GM18873 (cell line): ENCODE measurements around the gene RAB6A.
"Not testable (repeated sequence)": the region's sequence is repeated elsewhere in the genome, so short reads cannot be mapped to it uniquely, and the experiment has no call there.

ENCODE experiments used
- ATAC-seq: cut with Tn5 transposase; IDR thresholded peaks from one replicate; pipeline ENCODE4 v1.9.1; 2021; ENCODE audit warnings: mild to moderate bottlenecking, moderate library complexity, moderate number of reproducible peaks; ENCODE audit not compliant: unreplicated experiment, low FRiP score

RAB6A gene

DNA sequence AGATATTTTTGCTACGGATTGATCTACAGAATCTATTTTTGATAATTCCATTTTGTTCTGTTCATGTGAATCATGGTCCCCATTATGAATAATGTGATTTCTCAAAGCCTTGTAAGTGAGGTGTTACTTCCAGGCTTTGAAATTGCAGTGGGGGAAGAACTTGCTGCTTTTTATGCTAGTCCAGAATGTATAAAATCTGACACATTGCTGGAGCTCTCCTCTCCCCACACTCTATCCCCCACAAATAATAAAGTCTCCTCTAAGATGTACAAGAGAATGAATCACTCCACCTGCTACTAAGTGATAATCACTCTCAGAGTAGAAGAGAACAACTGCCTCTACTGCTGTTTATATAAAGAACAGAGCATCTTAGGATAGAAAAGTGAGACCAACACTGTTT, 5.9 kb upstream of the RAB6A start:
- no peak for ATAC-seq

DNA sequence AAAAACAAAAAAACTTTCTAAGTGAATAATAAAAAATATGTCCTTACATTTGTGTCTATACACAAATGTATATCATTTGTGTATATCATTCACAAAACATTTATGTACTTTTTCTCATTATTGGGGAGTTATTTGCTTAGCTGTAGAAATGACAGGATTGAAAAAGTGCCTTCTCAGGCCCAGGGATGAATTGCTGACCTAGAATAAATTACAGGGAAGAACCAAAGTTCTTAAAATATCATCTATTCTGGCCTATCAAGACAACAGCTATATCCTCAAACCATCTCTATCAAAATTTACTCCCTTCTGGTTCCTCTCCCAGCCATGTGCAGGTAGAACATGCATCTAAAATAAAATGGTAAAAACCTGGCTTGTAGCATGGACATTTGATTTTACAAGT, 1.9 kb upstream of the RAB6A start:
- no peak for ATAC-seq

DNA sequence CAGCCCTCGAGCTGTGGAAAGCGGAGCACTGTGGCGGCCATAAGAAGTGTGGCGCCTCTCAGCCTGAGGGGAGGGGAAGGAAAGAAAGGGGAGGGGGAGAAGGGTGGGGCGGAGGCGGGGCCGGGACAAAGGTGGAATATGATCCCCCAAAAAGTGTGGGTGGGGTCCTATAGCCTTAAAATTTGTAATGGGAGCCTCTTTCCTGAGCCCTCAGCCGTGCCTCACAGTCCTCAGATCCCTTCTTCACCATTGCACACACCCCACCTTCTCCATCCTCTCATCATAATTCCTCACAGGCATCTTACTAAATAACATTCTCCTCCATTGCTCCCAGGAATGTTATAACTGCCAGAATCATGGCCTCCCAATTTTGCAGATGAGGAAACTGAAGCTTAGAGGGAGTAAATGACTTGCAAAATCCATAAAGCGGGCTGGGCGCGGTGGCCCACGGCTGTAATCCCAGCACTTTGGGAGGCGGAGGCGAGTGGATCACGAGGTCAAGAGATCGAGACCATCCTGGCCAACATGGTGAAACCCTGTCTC, 600 bp upstream of the RAB6A start:
- ATAC-seq: no peak

GRCh38 chr11:73760135-73760678, 667 bp downstream of the RAB6A start:
- ATAC-seq: no peak

DNA sequence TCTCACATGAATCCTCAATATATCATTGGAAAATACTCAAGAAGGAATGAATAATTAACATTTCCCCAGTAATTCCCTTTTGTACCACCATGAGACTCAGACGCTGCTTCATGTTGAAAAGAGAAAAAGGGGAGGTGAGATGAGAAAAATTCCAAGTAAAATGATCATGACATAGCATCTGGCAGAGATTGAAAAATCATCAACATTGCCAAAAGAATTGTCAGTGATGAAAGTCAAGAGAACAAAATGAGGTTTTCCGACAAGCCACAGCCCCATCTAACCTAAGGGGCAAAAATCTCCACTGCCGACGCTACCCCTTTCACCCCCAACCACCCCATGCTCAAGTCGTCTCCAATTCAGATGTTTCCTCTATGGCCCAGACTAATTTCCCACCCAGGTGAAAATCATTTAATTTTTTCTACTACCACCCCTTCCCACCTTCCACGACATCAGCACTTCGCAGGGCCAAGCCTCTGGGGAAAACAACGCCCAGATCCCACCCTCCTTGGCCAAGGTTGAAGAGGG, 1.2 kb downstream of the RAB6A start:
- no peak for ATAC-seq

DNA sequence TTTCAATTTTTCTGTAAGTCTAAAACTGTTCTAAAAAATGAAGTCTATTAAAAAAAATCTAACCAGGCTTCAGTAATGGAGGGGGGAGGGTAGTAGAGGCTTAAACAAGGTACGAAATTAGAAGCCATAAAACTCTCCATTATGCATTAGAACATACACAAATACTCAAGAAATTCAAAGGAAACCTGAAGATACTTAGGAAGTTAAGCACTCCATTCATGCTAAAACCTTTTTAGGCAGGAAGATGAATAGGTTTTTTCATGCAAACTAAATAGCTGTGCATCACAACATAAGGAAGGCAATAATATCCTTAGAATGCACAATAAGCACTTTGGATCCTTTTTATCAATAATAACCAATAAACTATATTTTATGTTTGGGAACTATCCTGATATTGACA, 2.4 kb downstream of the RAB6A start:
- ATAC-seq: no peak

- no peak for ATAC-seq
Measured at GRCh38 chr11:73757598-73757997, 3.3 kb downstream of the RAB6A start.

- ATAC-seq: no peak
Measured at GRCh38 chr11:73755670-73756069, 5.2 kb downstream of the RAB6A start.

DNA sequence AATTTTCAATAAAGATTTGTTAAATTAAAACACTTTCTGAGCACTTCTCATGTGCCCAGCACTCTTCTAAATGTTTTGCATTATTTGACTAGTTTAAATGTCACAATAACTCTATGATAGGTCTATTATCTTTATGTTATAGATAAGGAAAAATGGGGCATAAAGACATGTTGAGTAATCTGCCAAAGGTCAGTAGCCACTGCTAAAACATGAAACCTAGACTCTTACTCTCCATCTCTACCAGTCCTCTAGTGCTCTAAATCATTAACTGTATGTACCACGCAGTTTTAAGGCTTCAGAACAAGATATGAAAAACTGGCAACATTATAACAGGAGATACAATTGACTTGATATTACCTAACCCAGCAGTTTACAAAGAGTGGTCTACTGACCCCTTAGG, 6.9 kb downstream of the RAB6A start:
- ATAC-seq: no peak

DNA sequence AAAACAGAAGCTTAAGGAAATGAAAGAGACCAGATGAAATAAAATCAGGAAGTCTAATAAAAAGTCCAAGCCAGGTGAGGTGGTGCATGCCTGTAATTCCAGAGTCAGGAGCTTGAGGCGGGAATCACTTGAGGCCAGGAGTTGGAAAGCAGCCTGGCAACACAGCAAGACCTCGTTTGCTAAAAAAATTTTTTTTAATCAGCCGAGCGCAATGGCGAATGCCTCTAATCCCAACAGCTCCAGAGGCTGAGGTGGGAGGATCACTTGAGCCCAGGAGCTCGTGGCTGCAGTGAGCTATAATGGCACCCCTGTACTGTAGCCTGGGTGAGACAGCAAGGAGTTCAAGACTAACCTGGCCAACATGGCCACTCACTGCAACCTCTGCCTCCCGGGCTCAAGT, 8.0 kb downstream of the RAB6A start:
- ATAC-seq: no peak

GRCh38 chr11:73752216-73752867, 8.5 kb downstream of the RAB6A start:
- ATAC-seq: no peak

DNA sequence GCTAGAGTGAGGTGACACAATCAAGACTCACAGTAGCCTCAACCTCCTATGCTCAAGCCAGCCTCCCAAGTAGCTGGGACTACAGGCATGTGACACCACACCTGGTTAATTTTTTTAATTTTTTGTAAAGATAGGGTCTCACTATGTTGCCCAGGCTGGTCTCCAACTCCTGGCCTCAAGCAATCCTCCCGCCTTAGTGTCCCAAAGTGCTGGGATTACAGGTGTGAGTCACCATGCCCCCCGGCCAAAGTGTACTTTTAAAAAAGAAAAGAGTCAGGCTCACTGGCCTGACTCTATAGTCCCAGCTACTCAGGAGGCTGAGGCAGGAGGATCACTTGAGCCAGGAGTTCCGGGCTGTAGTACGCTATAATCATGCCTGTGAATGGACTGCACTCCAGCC, 10.0 kb downstream of the RAB6A start:
- not testable (repeated sequence) for ATAC-seq

DNA sequence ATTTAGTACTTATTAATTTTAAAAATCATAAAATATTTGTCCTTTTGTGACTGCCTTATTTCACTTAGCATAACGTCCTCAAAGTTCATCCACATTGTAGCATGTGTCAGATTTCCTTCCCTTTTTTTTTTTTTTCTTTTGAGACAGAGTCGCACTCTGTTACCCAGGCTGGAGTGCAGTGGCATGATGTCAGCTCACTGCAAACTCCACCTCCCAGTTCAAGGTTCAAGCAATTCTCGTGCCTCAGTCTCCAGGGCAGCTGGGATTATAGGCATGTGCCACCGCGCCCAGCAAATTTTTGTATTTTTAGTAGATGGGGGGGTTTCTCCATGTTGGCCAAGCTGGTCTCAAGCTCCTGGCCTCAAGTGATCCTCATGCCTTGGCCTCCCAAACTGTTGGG, 10.6 kb downstream of the RAB6A start:
- ATAC-seq: no peak

GRCh38 chr11:73749118-73749517, 11.8 kb downstream of the RAB6A start:
- no peak for ATAC-seq

- no peak for ATAC-seq
Measured at GRCh38 chr11:73748300-73748699, 12.6 kb downstream of the RAB6A start.

DNA sequence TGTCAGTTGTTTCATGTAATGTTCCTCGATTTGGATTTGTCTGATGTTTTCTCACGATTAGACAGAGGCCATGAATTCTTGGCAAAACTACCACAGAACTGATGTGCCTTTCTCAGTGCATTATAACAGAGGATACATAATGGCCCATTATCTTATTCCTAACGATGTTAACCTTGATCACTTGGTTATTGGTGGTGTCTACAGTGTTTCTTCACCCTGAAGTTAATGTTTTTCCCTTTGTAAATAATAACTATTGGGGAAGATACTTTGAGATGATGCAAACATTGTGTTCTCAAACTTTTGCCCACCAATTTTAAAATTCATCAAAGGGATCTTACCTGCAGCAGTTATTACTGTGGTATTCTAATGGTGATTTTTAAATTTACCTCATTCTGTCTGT, 13.1 kb downstream of the RAB6A start:
- no peak for ATAC-seq

DNA sequence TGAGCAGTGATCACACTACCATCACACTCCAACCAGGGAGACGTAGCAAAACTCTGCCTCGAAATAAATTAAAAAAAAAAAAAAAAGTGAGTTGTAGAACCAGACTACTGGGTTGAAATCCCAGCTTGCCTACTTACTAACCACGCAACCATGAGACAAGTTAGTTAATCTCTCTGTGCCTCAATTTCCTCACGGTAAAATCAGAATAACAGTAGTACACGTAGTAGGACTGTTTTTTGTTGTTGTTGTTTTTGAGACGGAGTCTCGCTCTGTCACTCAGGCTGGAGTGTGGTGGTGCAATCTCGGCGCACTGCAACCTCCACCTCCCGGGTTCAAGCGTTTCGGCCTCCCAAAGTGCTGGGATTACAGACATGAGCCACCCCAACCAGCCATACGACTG, 14.2 kb downstream of the RAB6A start:
- ATAC-seq: no peak

- no peak for ATAC-seq
Measured at GRCh38 chr11:73743045-73743444, 17.8 kb downstream of the RAB6A start.

DNA sequence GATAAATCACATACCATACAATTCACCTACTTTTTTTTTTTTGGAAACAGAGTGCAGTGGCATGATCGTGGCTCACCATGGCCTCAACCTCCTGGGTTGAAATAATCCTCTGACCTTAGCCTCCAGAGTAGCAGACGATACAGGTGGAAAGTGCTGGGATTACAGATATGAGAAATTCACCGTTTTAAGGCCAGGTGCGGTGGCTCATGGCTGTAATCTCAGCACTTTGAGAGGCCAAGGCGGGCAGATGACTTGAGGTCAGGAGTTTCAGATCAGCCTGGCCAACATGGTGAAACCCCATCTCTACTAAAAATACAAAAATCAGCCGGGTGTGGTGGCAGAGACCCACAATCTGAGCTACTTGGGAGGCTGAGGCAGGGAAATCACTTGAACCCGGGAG, 24.9 kb downstream of the RAB6A start:
- ATAC-seq: not testable (repeated sequence)

GRCh38 chr11:73734993-73735392, 25.9 kb downstream of the RAB6A start:
- no peak for ATAC-seq

DNA sequence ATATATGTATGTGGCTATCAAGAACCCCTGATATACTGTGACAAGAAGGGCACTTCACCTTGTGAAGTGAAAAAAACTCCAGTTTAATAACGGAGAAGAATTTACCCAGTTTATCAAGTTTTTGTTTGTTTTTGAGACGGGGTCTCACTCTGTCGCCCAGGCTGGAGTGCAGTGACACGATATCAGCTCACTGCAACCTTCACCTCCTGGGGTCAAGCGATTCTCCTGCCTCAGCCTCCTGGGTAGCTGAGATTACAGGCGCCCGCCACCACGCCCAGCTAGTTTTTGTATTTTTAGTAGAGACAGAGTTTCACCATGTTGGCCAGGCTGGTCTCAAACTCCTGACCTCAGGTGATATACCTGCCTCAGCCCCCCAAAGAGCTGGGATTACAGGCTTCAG, 26.9 kb downstream of the RAB6A start:
- ATAC-seq: not testable (repeated sequence)

DNA sequence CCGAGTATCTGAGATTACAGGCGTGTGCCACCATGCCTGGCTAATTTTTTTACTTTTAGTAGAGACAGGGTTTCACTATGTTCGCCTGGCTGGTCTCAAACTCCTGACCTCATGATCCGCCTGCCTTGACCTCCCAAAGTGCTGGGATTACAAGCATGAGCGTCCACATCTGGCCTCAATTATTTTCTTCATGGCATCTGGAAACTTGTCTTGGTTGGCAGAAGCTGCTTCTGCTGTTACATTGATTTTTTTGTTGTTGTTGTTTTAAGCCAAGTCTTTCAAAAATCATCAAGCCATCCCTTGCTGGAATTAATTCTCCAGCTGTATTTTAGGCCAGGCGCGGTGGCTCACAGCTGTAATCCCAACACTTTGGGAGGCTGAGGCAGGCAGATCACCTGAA, 27.9 kb downstream of the RAB6A start:
- not testable (repeated sequence) for ATAC-seq
